HepG2 (cell line): ENCODE measurements around the gene ZNF19. TPM values are rescaled to one million over a fixed set of nuclear protein-coding genes. Genes with fewer than 3 reads are reported as not detected.
A peak's percentile ranks its signal among the peaks of the same experiment; 100 is the strongest.

Experiments
- ATF2 ChIP-seq: sonication (generic); formaldehyde crosslinking; IDR thresholded peaks from 2 replicates; pipeline ENCODE4 v1.4.0; 2020; ENCODE audit warnings: missing genetic modification reagents
- ATF6 ChIP-seq: sonication (generic); formaldehyde crosslinking; conservative IDR thresholded peaks from 2 replicates; pipeline ENCODE4 v1.4.0; 2020; ENCODE audit warnings: missing genetic modification reagents
- GPBP1L1 ChIP-seq: sonication (generic); formaldehyde crosslinking; IDR thresholded peaks from 2 replicates; pipeline ENCODE4 v1.5.0; 2020; ENCODE audit warnings: mild to moderate bottlenecking, missing genetic modification reagents
- JUN ChIP-seq: sonication (generic); formaldehyde crosslinking; IDR thresholded peaks from 2 replicates; pipeline ENCODE4 v1.4.0; 2020; ENCODE audit warnings: mild to moderate bottlenecking, missing genetic modification reagents
- JUND ChIP-seq: sonication (generic); formaldehyde crosslinking; IDR thresholded peaks from 2 replicates; pipeline ENCODE4 v1.8.0; 2022; ENCODE audit warnings: mild to moderate bottlenecking, missing genetic modification reagents
- KDM6A ChIP-seq: IDR thresholded peaks from 2 replicates; pipeline ENCODE4 v1.6.1; 2016; ENCODE audit warnings: low read depth
- KLF9 ChIP-seq: IDR thresholded peaks from 2 replicates; pipeline ENCODE4 v1.6.1; 2016; ENCODE audit warnings: low read depth
- LRRFIP1 ChIP-seq: sonication (generic); formaldehyde crosslinking; conservative IDR thresholded peaks from 2 replicates; pipeline ENCODE4 v1.4.0; 2020; ENCODE audit warnings: missing genetic modification reagents
- NCOA1 ChIP-seq: sonication (generic); formaldehyde crosslinking; IDR thresholded peaks from 2 replicates; pipeline ENCODE4 v1.9.0; 2021; ENCODE audit warnings: missing genetic modification reagents
- NFKB2 ChIP-seq: sonication (generic); formaldehyde crosslinking; IDR thresholded peaks from 2 replicates; pipeline ENCODE4 v1.4.0; 2020; ENCODE audit warnings: missing genetic modification reagents, borderline replicate concordance
- NFKBIZ ChIP-seq: IDR thresholded peaks from 2 replicates; pipeline ENCODE4 v1.6.1; 2018; ENCODE audit warnings: missing genetic modification reagents, missing compliant biosample characterization
- PRMT3 ChIP-seq: sonication (generic); formaldehyde crosslinking; IDR thresholded peaks from 2 replicates; pipeline ENCODE4 v1.8.1; 2022; ENCODE audit warnings: low read depth, mild to moderate bottlenecking, moderate library complexity, missing genetic modification reagents, borderline replicate concordance
- RAD21 ChIP-seq: fragments of 450-650 bp; formaldehyde crosslinking; IDR thresholded peaks from 2 replicates; pipeline ENCODE4 v1.5.0; 2020; ENCODE audit warnings: mild to moderate bottlenecking
- RORA ChIP-seq: sonication (generic); formaldehyde crosslinking; IDR thresholded peaks from 2 replicates; pipeline ENCODE4 v1.5.0; 2020; ENCODE audit warnings: mild to moderate bottlenecking, missing genetic modification reagents, moderate library complexity
- SMAD9 ChIP-seq: sonication (generic); formaldehyde crosslinking; IDR thresholded peaks from 2 replicates; pipeline ENCODE4 v1.5.1; 2020; ENCODE audit warnings: mild to moderate bottlenecking, missing genetic modification reagents
- SMC3 ChIP-seq: IDR thresholded peaks from 2 replicates; pipeline ENCODE4 v1.6.1; 2011; ENCODE audit warnings: low read length, improper control_type of control experiment
- TBX2 ChIP-seq: sonication (generic); formaldehyde crosslinking; IDR thresholded peaks from 2 replicates; pipeline ENCODE4 v1.5.0; 2020; ENCODE audit warnings: missing genetic modification reagents, mild to moderate bottlenecking, borderline replicate concordance
- TRIM24 ChIP-seq: sonication (generic); formaldehyde crosslinking; IDR thresholded peaks from 2 replicates; pipeline ENCODE4 v1.8.0; 2022; ENCODE audit warnings: mild to moderate bottlenecking, missing genetic modification reagents
- ZFP41 ChIP-seq: sonication (generic); formaldehyde crosslinking; IDR thresholded peaks from 2 replicates; pipeline ENCODE4 v1.4.0; 2020; ENCODE audit warnings: mild to moderate bottlenecking, missing genetic modification reagents, borderline replicate concordance
- ZNF30 ChIP-seq: sonication (generic); formaldehyde crosslinking; IDR thresholded peaks from 2 replicates; pipeline ENCODE4 v1.5.0; 2020; ENCODE audit warnings: mild to moderate bottlenecking, missing genetic modification reagents
- ZNF460 ChIP-seq: sonication (generic); formaldehyde crosslinking; IDR thresholded peaks from 2 replicates; pipeline ENCODE4 v1.5.1; 2020; ENCODE audit warnings: missing genetic modification reagents, mild to moderate bottlenecking, borderline replicate concordance
- ZNF607 ChIP-seq: sonication (generic); formaldehyde crosslinking; IDR thresholded peaks from 2 replicates; pipeline ENCODE4 v1.5.1; 2020; ENCODE audit warnings: missing genetic modification reagents, mild to moderate bottlenecking, borderline replicate concordance
- ZNF7 ChIP-seq: IDR thresholded peaks from 2 replicates; pipeline ENCODE4 v1.6.1; 2016; ENCODE audit warnings: missing biosample characterization, missing genetic modification reagents
- ZNF816 ChIP-seq: sonication (generic); formaldehyde crosslinking; IDR thresholded peaks from 2 replicates; pipeline ENCODE4 v1.8.0; 2022; ENCODE audit warnings: missing genetic modification reagents, mild to moderate bottlenecking, borderline replicate concordance
- polyA plus RNA-seq, 8 experiments: library from polyadenylated mRNA; depleted of rRNA in 3 of 8; stranded (reverse) in 7 of 8; unstranded in 1 of 8; fragments of >200 nt; fragmentation: Illumina TruSeq in 4 of 8; extraction: Trizol in 4 of 8; gene quantifications; 2 replicates each; pipeline versions ENCODE4 v1.2.1 to v1.2.3, GENCODE V29; 2011 to 2016; ENCODE audit warnings: low read depth in 4 of 8, missing spikeins in 1 of 8, mixed read lengths in 1 of 8; ENCODE audit not compliant: insufficient read depth in 1 of 8
- total RNA-seq, 5 experiments: library from RNA; depleted of rRNA; stranded (reverse); fragments of >200 nt; fragmentation: Illumina TruSeq; extraction: Trizol; gene quantifications; 2 replicates each; pipeline ENCODE4 v1.2.3, GENCODE V29; 2016; ENCODE audit warnings: low read depth in 1 of 5

ZNF19 gene
- total and polyA plus RNA-seq, 2 of the 13 experiments (the other 11 are each of a cell fraction or from before 2014, with no cell fraction given) = 3.2 to 5.8 TPM

- TF ChIP-seq TRIM24 (CRISPR knock-in tag) = no peak
- TF ChIP-seq ZNF7 (CRISPR knock-in tag) = peak; percentile 85
- TF ChIP-seq ZNF816 (CRISPR knock-in tag) = peak; percentile 94
- TF ChIP-seq ATF6 = peak; percentile 94
- TF ChIP-seq ZNF30 (CRISPR knock-in tag) = 0 out of 2 replicates have a peak, but pooled peaks have one; percentile 67
- 0 out of 2 replicates have a peak, but pooled peaks have one; percentile 50 for TF ChIP-seq KDM6A
- TF ChIP-seq KLF9 = peak; percentile 91
- TF ChIP-seq PRMT3 (CRISPR knock-in tag) = no peak
- no peak for TF ChIP-seq GPBP1L1 (CRISPR knock-in tag)
- peak; percentile 97; the same call in 1 of the 2 replicates for TF ChIP-seq NFKBIZ
- TF ChIP-seq ZNF460 (CRISPR knock-in tag) = no peak
- TF ChIP-seq SMC3 = 0 out of 2 replicates have a peak, but pooled peaks have one; percentile 14
- TF ChIP-seq NCOA1 (CRISPR knock-in tag) = 0 out of 2 replicates have a peak, but pooled peaks have one; percentile 50
- TF ChIP-seq SMAD9 (CRISPR knock-in tag) = peak; percentile 91; the same call in 1 of the 2 replicates
- TF ChIP-seq NFKB2 = peak; percentile 98
- TF ChIP-seq TBX2 (CRISPR knock-in tag) = peak; percentile 79; the same call in 1 of the 2 replicates
- peak; percentile 84 for TF ChIP-seq ZNF607 (CRISPR knock-in tag)
- TF ChIP-seq ZFP41 (CRISPR knock-in tag) = peak; percentile 44; the same call in 1 of the 2 replicates
- 0 out of 2 replicates have a peak, but pooled peaks have one; percentile 10 for TF ChIP-seq RAD21 (CRISPR knock-in tag)
- peak; percentile 73; the same call in 1 of the 2 replicates for TF ChIP-seq ATF2 (CRISPR knock-in tag)
- TF ChIP-seq LRRFIP1 (CRISPR knock-in tag) = peak; percentile 97
- TF ChIP-seq JUND = no peak
- TF ChIP-seq RORA (CRISPR knock-in tag) = no peak
- peak; percentile 70; the same call in 1 of the 2 replicates for TF ChIP-seq JUN (CRISPR knock-in tag)
These were observed 21.3 kb downstream of the ZNF19 start (continued) for GRCh38 chr16:71467810-71468209.
